ENCODE data around the gene RICTOR. TPM values are rescaled to one million over a fixed set of nuclear protein-coding genes. Genes with fewer than 3 reads are reported as not detected.

Gene RICTOR
- total and polyA plus RNA-seq, 3 donors from 2014 or later, result 14.4 to 61.8 (median 57.7) TPM

- Histone ChIP-seq H3K27me3 (no peaks in the 10 kb centered on the region), H3K9me3 (no peaks in the 10 kb centered on the region), H3K4me3 (no peak overlapping the region), H3K4me1 (no peaks in the 10 kb centered on the region), H3K27ac (no peak overlapping the region), H3K36me3 (ENCODE audit: low read depth, missing control alignments) (no peaks in the 10 kb centered on the region)
- no peak for TF ChIP-seq CTCF (IDR thresholded peaks at IDR 0.05)
- no peak for DNase-seq
- intact Hi-C loops (cut with DNase I; ENCODE audit: low total_unique reads), result no loop called here
Measured at GRCh38 chr5:38948501-38948900, 125.7 kb downstream of the RICTOR start.

DNA sequence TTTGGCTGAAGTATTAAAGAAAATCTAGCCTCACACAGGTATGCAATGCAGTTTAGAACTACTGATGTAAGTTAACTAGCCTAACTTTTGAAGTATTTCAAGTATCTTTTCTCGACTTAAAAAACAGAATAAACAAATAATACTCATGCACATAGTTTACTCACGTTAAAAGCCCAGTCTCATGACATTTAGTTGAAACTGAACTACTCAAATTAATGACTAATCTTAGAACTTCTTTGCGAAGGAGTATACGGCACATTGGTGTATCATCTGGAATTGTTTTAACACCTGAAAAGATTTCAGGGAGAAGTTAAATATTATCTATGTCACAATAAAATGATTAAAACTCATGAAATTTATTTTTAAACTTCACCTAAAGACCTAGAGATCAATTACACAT is 129.9 kb downstream of the RICTOR start:
- DNase-seq, result no peak
- Histone ChIP-seq H3K9me3 (no peaks in the 10 kb centered on the region), H3K27ac (no peak overlapping the region), H3K4me1 (no peaks in the 10 kb centered on the region), H3K4me3 (no peak overlapping the region), H3K36me3 (ENCODE audit: low read depth, missing control alignments) (no peaks in the 10 kb centered on the region), H3K27me3 (no peaks in the 10 kb centered on the region)
- WGBS, 2 donors, result 92 to 94% methylated on average over 4 of the region's 4 CpGs
- intact Hi-C loops (cut with DNase I; ENCODE audit: low total_unique reads), result no loop called here
- TF ChIP-seq CTCF (IDR thresholded peaks at IDR 0.05), result no peak
- no peak for TF ChIP-seq POLR2A (IDR thresholded peaks at IDR 0.05)

GRCh38 chr5:38941912-38942311 is 132.3 kb downstream of the RICTOR start:
- Histone ChIP-seq H3K9me3 (no peaks in the 10 kb centered on the region), H3K36me3 (ENCODE audit: low read depth, missing control alignments) (no peaks in the 10 kb centered on the region), H3K4me3 (no peak overlapping the region), H3K27me3 (no peaks in the 10 kb centered on the region), H3K4me1 (no peaks in the 10 kb centered on the region), H3K27ac (no peak overlapping the region)
- TF ChIP-seq CTCF (IDR thresholded peaks at IDR 0.05) (no peak), POLR2A (IDR thresholded peaks at IDR 0.05) (no peak)
- DNase-seq, result no peak
- WGBS, 2 donors, result 96 to 100% methylated on average over 2 of the region's 2 CpGs
- intact Hi-C loops (cut with DNase I; ENCODE audit: low total_unique reads), result no loop called here

GRCh38 chr5:38940230-38940858 is 133.9 kb downstream of the RICTOR start:
- no peak for DNase-seq
- Histone ChIP-seq H3K36me3 (ENCODE audit: low read depth, missing control alignments) (no peaks in the 10 kb centered on the region), H3K4me1 (no peaks in the 10 kb centered on the region), H3K27ac (no peak overlapping the region), H3K9me3 (no peaks in the 10 kb centered on the region), H3K27me3 (no peaks in the 10 kb centered on the region), H3K4me3 (no peak overlapping the region)
- WGBS, 2 donors, result 58 to 59% methylated on average over 2 of the region's 2 CpGs
- TF ChIP-seq POLR2A (IDR thresholded peaks at IDR 0.05), result no peak
- TF ChIP-seq CTCF (IDR thresholded peaks at IDR 0.05), result no peak
- intact Hi-C loops (cut with DNase I; ENCODE audit: low total_unique reads), result no loop called here

DNA sequence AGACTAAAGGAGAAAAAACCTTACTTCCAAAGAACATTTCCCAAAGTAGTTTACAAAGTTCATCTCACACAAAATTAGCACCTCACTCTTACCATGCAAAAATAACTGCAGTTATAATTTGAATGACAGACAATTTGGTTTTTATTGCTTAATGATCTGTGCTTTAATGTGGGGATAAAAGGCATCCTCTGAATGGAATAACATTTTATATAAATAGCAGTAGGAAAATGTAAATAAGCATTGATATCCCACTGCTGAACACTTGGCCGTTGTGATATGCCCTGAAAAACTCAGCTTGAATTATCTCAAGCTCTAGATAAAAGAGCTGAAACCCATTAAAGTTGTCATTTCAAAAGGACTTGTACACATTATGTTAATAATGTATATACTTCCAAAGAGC is 135.2 kb downstream of the RICTOR start:
- 73 to 92% methylated on average over 1 of the region's 1 CpG for WGBS, 2 donors
- no peak overlapping the region for H3K27ac ChIP-seq
- intact Hi-C loops (cut with DNase I; ENCODE audit: low total_unique reads), result no loop called here
- H3K27me3 ChIP-seq, result no peaks in the 10 kb centered on the region
- no peak for DNase-seq
- no peaks in the 10 kb centered on the region for H3K4me1 ChIP-seq
- H3K36me3 ChIP-seq (ENCODE audit: low read depth, missing control alignments), result no peaks in the 10 kb centered on the region
- TF ChIP-seq POLR2A (IDR thresholded peaks at IDR 0.05), result no peak
- TF ChIP-seq CTCF (IDR thresholded peaks at IDR 0.05), result no peak
- H3K4me3 ChIP-seq, result no peak overlapping the region
- no peaks in the 10 kb centered on the region for H3K9me3 ChIP-seq
